Gastroesophageal sphincter (tissue), 3 donors: Measurements from ENCODE around the gene ACER1.

Experiments
- CTCF ChIP-seq, 4 experiments: fragments of 200-600 bp in 2 of 4; fragments of 450-650 bp in 2 of 4; sonication (generic) in 1 of 4; IDR thresholded peaks; one replicate each; pipeline ENCODE4 v1.5.1; 2017 to 2019; ENCODE audit warnings: antibody characterized with exemption in 4 of 4, mild to moderate bottlenecking in 2 of 4, moderate library complexity in 2 of 4
- EP300 ChIP-seq: sonication (generic); formaldehyde crosslinking; IDR thresholded peaks from one replicate; pipeline ENCODE4 v1.6.1; 2017; ENCODE audit warnings: antibody characterized with exemption, mild to moderate bottlenecking
- POLR2AphosphoS5 ChIP-seq: sonication (generic); formaldehyde crosslinking; IDR thresholded peaks from one replicate; pipeline ENCODE4 v1.6.1; 2017; ENCODE audit warnings: antibody characterized with exemption

DNA sequence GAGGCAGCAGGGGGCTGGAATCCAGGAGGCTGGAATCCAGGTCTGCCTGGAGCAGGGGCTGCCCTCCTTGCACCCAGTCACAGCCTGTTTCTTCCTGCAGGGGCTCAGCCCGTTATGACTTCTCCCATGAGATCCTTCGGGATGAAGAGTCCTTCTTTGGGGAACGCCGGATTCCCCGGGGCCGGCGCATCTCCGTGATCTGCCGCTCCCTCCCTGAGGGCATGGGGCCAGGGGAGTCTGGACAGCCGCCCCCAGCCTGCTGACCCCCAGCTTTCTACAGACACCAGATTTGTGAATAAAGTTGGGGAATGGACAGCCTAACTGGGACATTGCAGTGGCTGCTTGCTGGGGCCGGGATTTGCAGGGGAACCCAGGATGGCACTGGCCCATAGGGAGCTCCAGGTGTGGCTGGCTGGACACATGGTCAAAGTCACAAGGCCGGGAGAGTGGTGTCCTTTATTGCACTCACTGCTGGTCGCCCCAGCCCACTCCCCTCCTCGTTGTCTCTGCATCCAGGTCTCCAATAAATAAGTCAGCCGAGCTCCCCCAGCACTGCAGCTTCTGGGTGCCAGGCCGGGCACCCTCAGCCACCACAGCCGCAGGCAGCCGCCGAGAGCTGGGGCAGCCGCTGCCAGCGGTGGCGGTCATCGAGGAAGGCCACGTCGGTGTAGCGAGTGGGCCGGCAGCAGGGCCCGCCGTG is 41.4 kb upstream of the ACER1 start:
- no peak for TF ChIP-seq CTCF (IDR thresholded peaks at IDR 0.05)
- no peak for TF ChIP-seq EP300
- TF ChIP-seq POLR2AphosphoS5: no peak
